HG03521 (cell line): ENCODE measurements around the gene GAL3ST2.

Experiments used
- ATAC-seq: cut with Tn5 transposase; IDR thresholded peaks from one replicate; pipeline ENCODE4 v1.9.1; 2021; ENCODE audit warnings: mild to moderate bottlenecking, moderate library complexity; ENCODE audit not compliant: unreplicated experiment

GAL3ST2 gene

DNA sequence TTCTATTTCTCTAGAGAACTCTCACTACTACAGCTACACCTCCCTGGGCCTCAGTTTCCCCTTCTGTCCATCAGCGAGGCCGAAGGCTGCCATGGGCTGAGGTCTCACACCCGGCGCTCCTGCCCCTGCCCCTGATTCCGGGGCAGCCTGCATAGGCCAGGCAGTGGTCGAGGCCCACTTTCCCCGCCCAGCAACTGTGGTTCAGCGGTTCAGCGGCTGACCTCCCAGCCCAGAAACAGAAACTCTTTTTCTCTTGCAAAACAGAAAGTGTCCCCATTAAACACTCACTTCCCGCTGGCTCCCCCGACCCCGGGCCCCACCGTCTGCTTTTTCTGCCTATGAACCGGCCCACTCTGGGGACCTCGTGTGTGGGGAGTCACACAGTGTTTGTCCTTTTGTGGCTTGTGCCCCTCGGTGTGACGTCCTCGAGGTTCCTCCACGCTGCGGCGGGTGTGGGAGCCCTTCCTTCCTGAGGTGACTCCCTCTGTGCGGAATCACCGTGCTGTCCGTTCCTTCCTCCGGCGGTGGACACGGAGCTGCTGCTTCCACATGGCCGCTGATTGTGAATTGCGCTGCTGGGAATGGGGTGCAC, 66.1 kb downstream of the GAL3ST2 start:
- no peak for ATAC-seq

DNA sequence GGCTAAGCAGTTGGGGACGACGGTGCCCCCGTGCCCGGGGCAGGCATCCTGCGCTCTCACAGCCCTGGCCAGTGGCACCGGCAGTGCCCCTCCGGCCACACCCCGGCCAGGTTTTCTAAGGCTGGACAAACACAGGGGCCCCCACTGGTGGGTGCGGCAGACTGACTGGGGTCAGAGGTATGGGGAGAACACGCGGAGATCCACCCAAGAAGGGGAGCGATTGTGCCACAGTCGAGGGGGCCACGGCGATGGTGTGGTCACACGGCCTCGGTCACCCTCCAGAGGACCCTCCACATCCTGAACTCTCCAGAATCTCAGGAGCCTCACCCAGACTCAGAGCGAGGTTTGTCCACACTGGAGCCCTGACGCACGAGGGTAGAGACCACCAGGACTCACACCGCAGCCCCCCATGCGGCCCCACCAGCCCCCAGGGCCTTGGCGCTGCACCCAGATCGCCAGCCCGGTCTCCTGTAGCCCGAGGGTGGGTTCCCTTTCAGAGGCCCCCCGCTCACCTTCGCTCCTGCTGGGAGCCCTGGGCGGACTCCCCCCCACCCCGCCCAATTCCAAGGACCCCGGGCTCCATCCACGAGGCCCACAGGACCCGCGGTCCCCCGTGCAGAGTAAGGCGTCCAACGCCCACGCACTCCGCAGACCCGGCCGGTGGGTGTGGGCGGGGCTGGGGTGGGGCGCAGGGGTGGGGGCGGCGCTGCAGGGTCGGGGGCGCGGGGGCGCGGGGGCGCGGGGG, 66.9 kb downstream of the GAL3ST2 start:
- no peak for ATAC-seq

DNA sequence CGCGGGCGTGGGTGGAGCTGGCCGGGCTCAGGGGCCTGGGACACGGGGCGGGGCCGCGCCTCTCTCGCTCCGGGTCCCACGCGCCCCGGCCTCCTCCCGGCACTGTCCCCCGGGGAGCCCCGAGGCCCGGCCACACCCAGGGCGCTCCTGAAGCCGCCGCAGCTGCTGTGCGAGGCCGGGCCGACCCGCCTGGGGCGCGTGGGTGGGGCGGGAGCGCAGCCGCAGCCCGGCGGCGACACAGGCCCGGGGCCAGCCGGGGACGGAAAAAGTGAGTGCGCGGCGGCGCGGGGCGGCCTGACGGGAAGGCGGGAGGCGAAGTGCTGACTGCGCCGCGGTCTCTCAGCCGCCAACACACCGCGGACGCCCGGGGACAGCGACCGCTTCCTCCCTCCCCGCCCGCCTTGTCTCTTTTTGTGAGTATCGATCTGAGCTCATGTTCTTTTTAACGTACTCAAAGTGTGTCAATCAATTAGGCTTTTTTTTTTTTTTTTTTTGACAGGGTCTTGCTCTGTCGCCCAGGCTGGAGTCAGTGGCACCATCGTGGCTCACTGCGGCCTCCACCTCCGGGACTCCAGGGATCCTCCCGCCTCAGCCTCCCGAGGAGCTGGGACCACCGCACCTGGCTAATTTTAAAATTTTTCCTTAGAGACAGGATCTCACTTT, 67.6 kb downstream of the GAL3ST2 start:
- peak; percentile 53 for ATAC-seq

DNA sequence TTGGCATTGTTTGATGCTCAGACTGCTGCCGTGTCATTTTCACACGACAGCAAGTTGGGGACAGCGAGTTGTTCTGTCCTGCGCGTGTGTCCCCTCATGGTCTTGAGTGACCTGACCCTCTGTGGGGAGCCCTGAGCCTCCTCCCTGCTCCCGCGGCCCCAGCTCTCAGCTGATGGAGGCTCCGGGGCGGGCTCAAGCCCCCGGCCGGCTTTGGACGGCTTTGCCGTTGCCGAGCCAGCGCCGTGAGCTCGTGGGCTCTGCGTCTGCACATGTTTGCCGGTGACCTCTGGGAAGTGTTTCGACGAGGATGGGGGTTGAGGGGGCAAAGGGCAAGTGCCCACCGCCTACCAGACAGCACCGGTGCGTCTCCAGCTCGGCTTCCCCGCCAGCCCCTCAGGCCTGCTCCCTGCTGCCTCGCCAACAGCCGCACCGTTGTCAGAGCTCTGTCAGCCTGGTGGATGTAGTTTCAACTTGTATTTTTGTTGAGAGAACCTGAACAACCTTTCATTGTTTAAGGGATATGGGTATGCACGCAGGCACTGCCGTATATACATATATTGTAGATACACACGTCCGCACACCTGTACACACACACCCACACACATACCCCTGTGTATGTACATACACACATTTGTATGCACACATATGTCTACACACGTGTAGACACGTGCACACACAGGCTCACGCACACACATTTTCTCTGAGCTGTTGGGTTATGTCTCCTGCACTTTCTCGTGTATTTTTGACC, 68.4 kb downstream of the GAL3ST2 start:
- no peak for ATAC-seq

- ATAC-seq, result no peak
Measured at GRCh38 chr2:241846406-241846805, 69.8 kb downstream of the GAL3ST2 start.

DNA sequence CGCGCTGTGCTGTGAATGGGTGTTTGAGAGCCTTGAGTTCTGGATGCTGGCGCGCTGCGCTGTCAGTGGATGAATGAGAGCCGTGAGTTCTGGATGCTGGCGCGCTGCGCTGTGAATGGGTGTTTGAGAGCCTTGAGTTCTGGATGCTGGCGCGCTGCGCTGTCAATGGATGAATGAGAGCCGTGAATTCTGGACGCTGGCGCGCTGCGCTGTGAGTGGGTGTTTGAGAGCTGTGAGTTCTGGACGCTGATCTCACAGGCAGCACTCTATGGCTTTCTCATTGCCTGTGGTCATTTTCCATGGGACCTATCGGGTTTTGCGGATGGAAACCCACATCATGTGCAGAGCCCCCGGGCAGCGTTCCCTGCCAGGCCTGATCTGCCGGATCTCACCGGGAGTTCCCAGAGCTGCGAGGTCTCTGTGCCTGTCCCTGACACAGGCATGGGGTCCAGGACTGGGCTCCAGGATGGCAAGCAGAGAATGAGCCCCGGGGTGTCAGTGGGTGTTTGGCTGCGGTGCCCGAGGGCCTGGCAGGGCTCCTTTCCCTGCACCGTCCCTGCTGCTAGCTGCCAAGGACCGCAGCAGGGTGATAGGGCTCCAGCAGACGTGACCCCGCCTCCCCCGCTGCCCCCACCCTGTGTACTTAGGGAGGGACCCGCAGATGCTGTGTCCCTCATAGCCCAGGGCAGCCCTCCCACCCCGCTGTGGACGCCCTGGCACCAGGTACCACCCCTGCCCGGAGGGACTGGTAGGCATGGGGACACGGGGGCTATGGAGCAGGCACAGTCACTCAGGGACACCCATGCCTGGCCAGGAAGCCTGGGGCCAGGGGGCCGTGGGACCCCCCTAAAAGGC, 72.4 kb downstream of the GAL3ST2 start:
- ATAC-seq, result no peak

DNA sequence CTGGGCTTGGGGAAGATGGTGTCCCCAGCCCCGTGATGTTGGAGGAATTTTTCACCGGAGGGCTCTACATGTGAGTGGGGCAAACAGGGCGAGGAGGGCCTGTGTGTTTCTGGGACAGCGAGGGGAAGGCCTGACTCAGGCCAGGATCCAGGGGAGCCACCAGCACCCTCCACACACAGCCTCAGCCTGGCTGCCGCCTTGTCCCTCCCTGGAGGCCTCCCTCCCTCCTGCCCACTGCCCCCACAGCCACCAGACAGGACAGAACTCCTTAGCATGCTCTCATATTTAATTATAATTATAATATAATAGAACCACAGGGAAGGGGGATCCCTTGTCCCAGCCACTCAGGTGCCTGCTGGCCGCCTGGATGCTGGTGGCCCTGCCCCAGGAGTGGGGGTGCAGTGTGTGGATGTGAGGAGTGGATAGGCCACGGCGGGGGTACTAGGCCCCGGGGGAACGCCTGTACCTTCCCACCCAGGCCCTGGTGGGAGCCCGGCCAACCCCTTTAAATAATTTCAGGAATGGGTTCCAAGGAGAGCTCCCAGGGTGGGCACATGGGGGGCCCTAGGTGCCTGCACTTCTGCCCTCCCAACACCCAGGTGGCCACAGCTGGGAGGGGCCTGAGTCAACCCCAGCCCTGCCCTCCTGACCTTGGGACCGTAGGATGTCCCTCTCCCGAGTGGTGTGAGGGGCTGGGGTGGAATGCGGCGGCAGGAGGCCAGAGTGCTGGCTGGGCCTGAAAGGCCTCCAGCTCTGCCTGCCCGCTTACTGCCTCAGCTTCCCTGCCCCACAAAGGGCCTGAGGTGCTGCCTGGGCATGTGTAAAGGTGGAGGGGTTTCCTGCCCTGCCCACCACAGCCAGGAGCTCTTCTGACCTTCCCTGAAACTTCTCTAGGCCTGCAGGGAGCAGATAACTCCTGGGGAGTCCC, 73.3 kb downstream of the GAL3ST2 start:
- no peak for ATAC-seq

DNA sequence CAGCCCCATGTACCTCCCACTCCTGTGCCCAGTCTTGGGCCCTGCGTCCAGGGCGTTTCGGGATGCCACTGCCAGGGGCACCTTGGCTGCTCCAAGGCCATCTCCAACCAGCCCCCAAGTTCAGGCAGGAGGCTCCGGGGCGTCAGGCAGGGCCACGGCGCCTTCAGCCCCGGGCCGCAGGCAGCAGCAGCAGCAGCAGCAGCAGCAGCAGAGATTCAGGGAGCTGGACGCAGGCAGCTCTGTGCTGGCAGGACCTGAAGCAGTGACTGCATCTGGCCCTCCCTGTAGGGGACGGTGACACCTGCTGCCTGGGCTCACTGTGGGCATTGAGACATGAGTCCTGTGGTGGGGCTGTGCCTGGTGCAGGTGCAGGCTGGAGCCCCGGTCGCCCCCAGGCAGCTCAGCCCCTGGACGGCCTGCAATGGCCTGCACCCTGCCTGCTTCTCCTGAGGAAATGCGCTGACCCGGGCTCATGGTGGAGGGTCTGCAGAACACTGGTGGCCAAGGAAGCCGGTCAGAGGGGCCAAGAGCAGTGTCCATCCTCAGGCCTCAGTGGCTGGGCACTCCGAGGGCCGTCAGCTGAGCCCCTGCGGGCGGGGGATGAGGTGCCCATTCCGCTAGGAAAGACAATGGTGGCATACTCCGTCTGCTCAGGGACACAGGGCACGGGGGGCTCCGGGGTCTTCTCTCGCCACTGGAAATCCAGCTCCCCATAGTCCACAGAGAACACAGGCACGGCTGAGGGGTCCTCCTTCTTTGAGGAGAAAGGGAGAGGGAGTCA, 74.1 kb downstream of the GAL3ST2 start:
- ATAC-seq, result no peak

- ATAC-seq, result no peak
Measured at GRCh38 chr2:241851325-241852115, 74.9 kb downstream of the GAL3ST2 start.

DNA sequence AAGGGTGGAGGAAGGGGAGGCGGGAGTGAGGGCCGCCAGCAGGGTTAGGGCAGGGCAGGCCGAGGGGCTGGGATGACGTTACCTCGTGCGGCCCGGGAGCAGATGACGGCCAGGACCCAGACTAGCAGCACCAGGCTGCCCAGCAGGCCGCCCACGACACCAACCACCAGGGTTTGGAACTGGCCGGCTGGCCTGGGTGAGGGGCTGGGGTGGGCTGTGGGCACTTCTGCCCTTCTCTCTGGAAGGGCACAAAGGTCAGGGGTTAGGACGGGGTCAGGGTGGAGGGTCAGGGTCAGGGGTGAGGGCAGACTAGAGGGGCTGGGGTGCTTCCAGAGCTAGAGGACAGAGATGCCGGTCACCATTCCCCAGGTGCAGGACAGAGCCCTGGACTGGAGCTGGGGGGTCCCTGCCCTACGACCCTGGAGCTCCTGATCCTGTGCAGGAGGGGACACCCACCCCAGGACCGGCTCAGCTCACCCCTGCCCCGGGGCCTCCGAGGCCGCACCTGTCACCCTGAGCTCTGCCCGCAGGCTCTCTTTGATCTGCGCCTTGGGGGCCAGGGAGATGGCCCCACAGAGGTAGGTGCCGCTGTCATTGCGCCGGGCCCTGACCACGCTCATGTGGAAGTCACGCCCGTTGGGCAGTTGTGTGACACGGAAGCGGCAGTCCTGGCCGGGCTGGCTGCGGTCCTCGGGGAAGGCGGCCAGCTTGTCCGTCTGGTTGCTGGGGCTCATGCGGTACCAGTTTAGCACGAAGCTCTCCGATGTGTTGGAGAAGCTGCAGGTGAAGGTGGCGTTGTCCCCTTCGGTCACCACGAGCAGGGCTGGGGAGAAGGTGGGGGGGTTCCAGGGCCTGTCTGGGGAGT, 75.7 kb downstream of the GAL3ST2 start:
- no peak for ATAC-seq

DNA sequence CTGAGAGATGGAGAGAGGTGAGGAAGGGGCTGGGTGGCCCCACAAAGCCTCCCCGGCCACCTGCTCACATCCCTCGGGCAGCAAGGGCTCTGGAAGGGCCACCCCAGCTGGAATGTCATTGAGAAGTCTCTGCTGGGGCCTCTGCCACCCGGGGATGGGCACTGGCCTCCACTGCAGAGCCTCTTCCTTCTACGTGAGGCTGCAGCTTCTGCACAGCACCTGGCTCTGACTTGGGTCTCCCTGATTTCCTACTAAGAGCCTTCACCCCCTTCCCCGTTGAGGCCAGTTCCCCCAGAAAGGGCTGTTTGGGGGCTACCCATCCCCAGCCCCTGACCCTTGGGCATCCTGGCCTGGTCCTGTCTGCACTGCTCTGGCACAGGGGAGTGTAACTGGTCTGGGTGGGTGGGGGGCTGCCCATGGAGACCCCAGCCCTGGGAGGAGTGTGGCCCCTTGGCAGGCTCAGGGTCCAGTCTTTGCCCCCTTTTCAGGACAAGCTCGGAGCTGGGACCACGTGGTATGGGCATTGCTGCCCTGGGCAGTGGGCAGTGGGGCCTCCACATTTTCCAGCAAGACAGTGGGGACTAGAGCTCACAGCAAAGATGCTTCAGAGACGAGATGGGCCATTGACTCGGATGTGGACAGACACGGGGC, 76.5 kb downstream of the GAL3ST2 start:
- ATAC-seq, result no peak
